22Rv1 (cell line): ENCODE data around the gene DYNLL1.

Experiments used
- CTCF ChIP-seq: fragments of 450-650 bp; IDR thresholded peaks from 2 replicates; pipeline ENCODE4 v1.5.1; 2017; ENCODE audit warnings: mild to moderate bottlenecking
- ZFX ChIP-seq: fragments of 450-650 bp; IDR thresholded peaks from 2 replicates; pipeline ENCODE4 v1.6.1; 2017; ENCODE audit warnings: antibody characterized with exemption, borderline replicate concordance

- TF ChIP-seq CTCF (no peak), ZFX (no peak)
Observed at GRCh38 chr12:120522568-120522967, 26.7 kb downstream of the DYNLL1 start.
